T-helper 2 cell treated with Interferon-gamma antibody and Interleukin-4, amounts not matched to agents 5 μg/mL and 100 μg/mL, for 36 hours (primary cell): ENCODE results near the gene LTB4R2.

ENCODE experiments used
- DNase-seq: peaks from one replicate; pipeline ENCODE4 v3.0.0; 2021; ENCODE audit warnings: low spot score
- H3K27ac Mint-ChIP-seq: one replicate; pipeline ENCODE4 v1.8.0; 2021; ENCODE audit warnings: mild to moderate bottlenecking, mixed read lengths
- H3K27me3 Mint-ChIP-seq: one replicate; pipeline ENCODE4 v1.8.0; 2021; ENCODE audit warnings: low read depth, mixed read lengths
- H3K36me3 Mint-ChIP-seq: one replicate; pipeline ENCODE4 v1.8.0; 2021; ENCODE audit warnings: low read depth, mixed read lengths
- H3K4me1 Mint-ChIP-seq: one replicate; pipeline ENCODE4 v1.8.0; 2021; ENCODE audit warnings: low read depth, mixed read lengths
- H3K4me3 Mint-ChIP-seq: one replicate; pipeline ENCODE4 v1.8.0; 2022; ENCODE audit warnings: mild to moderate bottlenecking, moderate library complexity, mixed read lengths
- H3K9me3 Mint-ChIP-seq: one replicate; pipeline ENCODE4 v1.8.0; 2021; ENCODE audit warnings: mixed read lengths

The LTB4R2 gene

GRCh38 chr14:24283796-24284460 is 26.0 kb upstream of the LTB4R2 start:
- H3K4me1 Mint-ChIP-seq, result peaks cover 9% of the 10 kb centered on the region
- peaks cover 1% of the 10 kb centered on the region for H3K36me3 Mint-ChIP-seq
- DNase-seq, result no peak
- peaks cover 4% of the 10 kb centered on the region for H3K27me3 Mint-ChIP-seq
- H3K4me3 Mint-ChIP-seq, result no peak overlapping the region
- no peaks in the 10 kb centered on the region for H3K9me3 Mint-ChIP-seq
- no peak overlapping the region for H3K27ac Mint-ChIP-seq

- peaks cover 4% of the 10 kb centered on the region for H3K4me1 Mint-ChIP-seq
- no peak overlapping the region for H3K4me3 Mint-ChIP-seq
- no peaks in the 10 kb centered on the region for H3K9me3 Mint-ChIP-seq
Measured at GRCh38 chr14:24284501-24285035, 25.4 kb upstream of the LTB4R2 start.

GRCh38 chr14:24285351-24285750 is 24.6 kb upstream of the LTB4R2 start:
- DNase-seq, result no peak
- Mint-ChIP-seq H3K36me3 (peaks cover 8% of the 10 kb centered on the region), H3K4me3 (no peak overlapping the region), H3K4me1 (peaks cover 9% of the 10 kb centered on the region), H3K9me3 (no peaks in the 10 kb centered on the region), H3K27me3 (peaks cover 4% of the 10 kb centered on the region), H3K27ac (no peak overlapping the region)

More at GRCh38 chr14:24284501-24285035, 25.4 kb upstream of the LTB4R2 start:
- peaks cover 1% of the 10 kb centered on the region for H3K36me3 Mint-ChIP-seq
- peaks cover 4% of the 10 kb centered on the region for H3K27me3 Mint-ChIP-seq
- DNase-seq, result no peak
- no peak overlapping the region for H3K27ac Mint-ChIP-seq

GRCh38 chr14:24286996-24287395 is 22.9 kb upstream of the LTB4R2 start:
- H3K27ac Mint-ChIP-seq, result no peak overlapping the region
- H3K36me3 Mint-ChIP-seq, result peaks cover 19% of the 10 kb centered on the region
- H3K4me1 Mint-ChIP-seq, result peaks cover 7% of the 10 kb centered on the region
- no peak overlapping the region for H3K4me3 Mint-ChIP-seq
- no peak for DNase-seq
- H3K9me3 Mint-ChIP-seq, result no peaks in the 10 kb centered on the region
- H3K27me3 Mint-ChIP-seq, result peaks cover 4% of the 10 kb centered on the region

- DNase-seq, result peak; percentile 72
- peaks cover 2% of the 10 kb centered on the region for H3K27me3 Mint-ChIP-seq
- no peak overlapping the region for H3K4me3 Mint-ChIP-seq
- H3K27ac Mint-ChIP-seq, result no peak overlapping the region
- no peaks in the 10 kb centered on the region for H3K9me3 Mint-ChIP-seq
- H3K36me3 Mint-ChIP-seq, result peaks cover 26% of the 10 kb centered on the region
- peaks cover 7% of the 10 kb centered on the region for H3K4me1 Mint-ChIP-seq
Measured at GRCh38 chr14:24289649-24290280, 20.2 kb upstream of the LTB4R2 start.

GRCh38 chr14:24290746-24291145 is 19.2 kb upstream of the LTB4R2 start:
- Mint-ChIP-seq H3K9me3 (no peaks in the 10 kb centered on the region), H3K27ac (no peak overlapping the region), H3K27me3 (peaks cover 2% of the 10 kb centered on the region), H3K4me1 (peaks cover 7% of the 10 kb centered on the region), H3K36me3 (peaks cover 32% of the 10 kb centered on the region), H3K4me3 (no peak overlapping the region)
- no peak for DNase-seq

- peaks cover 13% of the 10 kb centered on the region for H3K4me1 Mint-ChIP-seq
- no peak overlapping the region for H3K27ac Mint-ChIP-seq
- peaks cover 40% of the 10 kb centered on the region for H3K36me3 Mint-ChIP-seq
Measured at GRCh38 chr14:24291446-24292117, 18.4 kb upstream of the LTB4R2 start.

GRCh38 chr14:24292118-24292807 is 17.7 kb upstream of the LTB4R2 start:
- Mint-ChIP-seq H3K4me3 (no peak overlapping the region), H3K36me3 (peaks cover 44% of the 10 kb centered on the region), H3K9me3 (no peaks in the 10 kb centered on the region), H3K27me3 (peaks cover 2% of the 10 kb centered on the region), H3K27ac (no peak overlapping the region), H3K4me1 (peaks cover 20% of the 10 kb centered on the region)
- no peak for DNase-seq

More at GRCh38 chr14:24291446-24292117, 18.4 kb upstream of the LTB4R2 start:
- DNase-seq, result no peak
- Mint-ChIP-seq H3K27me3 (peaks cover 2% of the 10 kb centered on the region), H3K4me3 (no peak overlapping the region), H3K9me3 (no peaks in the 10 kb centered on the region)

GRCh38 chr14:24293525-24293924 is 16.4 kb upstream of the LTB4R2 start:
- H3K9me3 Mint-ChIP-seq, result no peaks in the 10 kb centered on the region
- no peaks in the 10 kb centered on the region for H3K27me3 Mint-ChIP-seq
- H3K36me3 Mint-ChIP-seq, result peaks cover 43% of the 10 kb centered on the region
- H3K4me1 Mint-ChIP-seq, result peaks cover 27% of the 10 kb centered on the region
- DNase-seq, result no peak
- H3K4me3 Mint-ChIP-seq, result no peak overlapping the region
- no peak overlapping the region for H3K27ac Mint-ChIP-seq

- H3K4me1 Mint-ChIP-seq, result peaks cover 32% of the 10 kb centered on the region
- peak; percentile 70 for DNase-seq
- peak overlapping the region; percentile 41 for H3K4me3 Mint-ChIP-seq
- no peaks in the 10 kb centered on the region for H3K27me3 Mint-ChIP-seq
- peaks cover 30% of the 10 kb centered on the region for H3K36me3 Mint-ChIP-seq
- H3K27ac Mint-ChIP-seq, result peak overlapping the region; percentile 85
- H3K9me3 Mint-ChIP-seq, result no peaks in the 10 kb centered on the region
Measured at GRCh38 chr14:24296341-24297157, 13.4 kb upstream of the LTB4R2 start.

- Mint-ChIP-seq H3K27me3 (no peaks in the 10 kb centered on the region), H3K27ac (peak overlapping the region; percentile 85), H3K4me3 (peak overlapping the region; percentile 41), H3K36me3 (peaks cover 38% of the 10 kb centered on the region), H3K4me1 (peaks cover 32% of the 10 kb centered on the region), H3K9me3 (no peaks in the 10 kb centered on the region)
- no peak for DNase-seq
Measured at GRCh38 chr14:24297190-24297964, 12.6 kb upstream of the LTB4R2 start.

GRCh38 chr14:24298892-24299254 is 11.1 kb upstream of the LTB4R2 start:
- H3K27ac Mint-ChIP-seq, result peak overlapping the region; percentile 94
- DNase-seq, result no peak
- peak overlapping the region; percentile 93 for H3K4me3 Mint-ChIP-seq
- peaks cover 32% of the 10 kb centered on the region for H3K4me1 Mint-ChIP-seq
- no peaks in the 10 kb centered on the region for H3K9me3 Mint-ChIP-seq
- peaks cover 48% of the 10 kb centered on the region for H3K36me3 Mint-ChIP-seq
- H3K27me3 Mint-ChIP-seq, result no peaks in the 10 kb centered on the region
